ENCODE measurements around the gene TAS2R60.
"Not testable (repeated sequence)": the region's sequence is repeated elsewhere in the genome, so short reads cannot be mapped to it uniquely, and the experiment has no call there.

The TAS2R60 gene

GRCh38 chr7:143401265-143401664 lies 42.0 kb upstream of the TAS2R60 start:
- ChIA-PET POLR2A (no interaction called here), CTCF (interaction anchor here (1.2 to 3.3 kb wide), 2 partner anchors 9 to 16 kb away, joined by 3 to 22 read pairs; no protein-coding TSS in a partner anchor)
- TF ChIP-seq CTCF (IDR thresholded peaks at IDR 0.05; ENCODE audit: insufficient read depth, low read length, missing control alignments) = no peak
- H3K4me3 ChIP-seq (ENCODE audit: low read depth, low read length) = no peak overlapping the region
- DNase-seq (ENCODE audit: low read depth, low spot score) = no peak

GRCh38 chr7:143402233-143402632 lies 41.0 kb upstream of the TAS2R60 start:
- H3K4me3 ChIP-seq (ENCODE audit: low read depth, low read length); POLR2A ChIA-PET; DNase-seq (ENCODE audit: low read depth, low spot score): not testable (repeated sequence)
- CTCF ChIA-PET = interaction anchor here (1.2 to 3.3 kb wide), 3 partner anchors 10 to 23 kb away, joined by 3 to 22 read pairs (median 8); no protein-coding TSS in a partner anchor

GRCh38 chr7:143405173-143406001 lies 37.9 kb upstream of the TAS2R60 start:
- CTCF ChIA-PET = interaction anchor here (0.8 to 5.2 kb wide), 5 partner anchors 9 to 165 kb away, joined by 3 to 49 read pairs (median 4); no protein-coding TSS in a partner anchor
- TF ChIP-seq CTCF (IDR thresholded peaks at IDR 0.05; ENCODE audit: insufficient read depth, low read length, missing control alignments) = no peak

GRCh38 chr7:143406002-143406357 lies 37.3 kb upstream of the TAS2R60 start:
- H3K4me3 ChIP-seq (ENCODE audit: low read depth, low read length) = no peak overlapping the region
- no peak for DNase-seq (ENCODE audit: low read depth, low spot score)
- no peak for TF ChIP-seq CTCF (IDR thresholded peaks at IDR 0.05; ENCODE audit: insufficient read depth, low read length, missing control alignments)
- POLR2A ChIA-PET = interaction anchor here (3.7 kb wide), 1 partner anchor 12 kb away, joined by 29 read pairs; no protein-coding TSS in a partner anchor
- CTCF ChIA-PET = interaction anchor here (0.8 to 5.2 kb wide), 4 partner anchors 10 to 165 kb away, joined by 3 to 49 read pairs (median 8); no protein-coding TSS in a partner anchor

More at GRCh38 chr7:143405173-143406001, 37.9 kb upstream of the TAS2R60 start:
- DNase-seq (ENCODE audit: low read depth, low spot score) = no peak
- POLR2A ChIA-PET = interaction anchor here (3.7 kb wide), 1 partner anchor 11 kb away, joined by 29 read pairs; no protein-coding TSS in a partner anchor
- no peak overlapping the region for H3K4me3 ChIP-seq (ENCODE audit: low read depth, low read length)

GRCh38 chr7:143407287-143408251 lies 35.7 kb upstream of the TAS2R60 start:
- ChIA-PET POLR2A (interaction anchor here (1.8 to 3.7 kb wide), 2 partner anchors 13 to 20 kb away, joined by 8 to 29 read pairs; no protein-coding TSS in a partner anchor), CTCF (interaction anchor here (0.8 to 5.2 kb wide), 8 partner anchors 9 to 169 kb away, joined by 3 to 49 read pairs (median 6); no protein-coding TSS in a partner anchor)
- DNase-seq (ENCODE audit: low read depth, low spot score) = no peak
- H3K4me3 ChIP-seq (ENCODE audit: low read depth, low read length) = no peak overlapping the region
- TF ChIP-seq CTCF (IDR thresholded peaks at IDR 0.05; ENCODE audit: insufficient read depth, low read length, missing control alignments) = no peak

- CTCF ChIA-PET = interaction anchor here (1.5 to 5.2 kb wide), 6 partner anchors 8 to 168 kb away, joined by 4 to 49 read pairs (median 12); no protein-coding TSS in a partner anchor
- POLR2A ChIA-PET = interaction anchor here (1.8 to 3.7 kb wide), 2 partner anchors 14 to 20 kb away, joined by 8 to 29 read pairs; no protein-coding TSS in a partner anchor
- TF ChIP-seq CTCF (IDR thresholded peaks at IDR 0.05; ENCODE audit: insufficient read depth, low read length, missing control alignments) = no peak
- DNase-seq (ENCODE audit: low read depth, low spot score) = no peak
- H3K4me3 ChIP-seq (ENCODE audit: low read depth, low read length) = no peak overlapping the region
Observed at GRCh38 chr7:143408252-143408685, 35.0 kb upstream of the TAS2R60 start.

Measured in AG04449 (cell line).